ENCODE data around the gene RPS6KA1. TPM values are rescaled to one million over a fixed set of nuclear protein-coding genes. Genes with fewer than 3 reads are reported as not detected.

The RPS6KA1 gene
- total and polyA plus RNA-seq, 10 of the 15 experiments (the other 5 are each of a cell fraction or from before 2014, with no cell fraction given) = 5.0 to 136 (median 91.5) TPM

- TF ChIP-seq ZBTB40 (IDR thresholded peaks at IDR 0.05; ENCODE audit: borderline replicate concordance) (peak; percentile 9; the same call in 1 of the 2 replicates), E4F1 (IDR thresholded peaks at IDR 0.05; ENCODE audit: borderline replicate concordance, partially characterized antibody) (no peak), RAD51 (IDR thresholded peaks at IDR 0.05) (no peak), IKZF2 (IDR thresholded peaks at IDR 0.05) (peak; percentile 83), KAT2A (conservative IDR thresholded peaks at IDR 0.05; ENCODE audit: control insufficient read depth, low read depth, low read length) (no peak), BCL11A (IDR thresholded peaks at IDR 0.05; ENCODE audit: low read depth, low read length) (0 out of 2 replicates have a peak, but pooled peaks have one; percentile 41), MYC (IDR thresholded peaks at IDR 0.05; ENCODE audit: insufficient read depth, insufficient read length, insufficient replicate concordance, low read length, severe bottlenecking) (no peak), ZBTB4 (CRISPR knock-in tag; IDR thresholded peaks at IDR 0.05) (no peak), IKZF1 (conservative IDR thresholded peaks at IDR 0.05) (peak; percentile 93), CUX1 (IDR thresholded peaks at IDR 0.05; ENCODE audit: insufficient replicate concordance, low read depth, low read length) (no peak), DPF2 (IDR thresholded peaks at IDR 0.05) (peak; percentile 92), CBX3 (IDR thresholded peaks at IDR 0.05; ENCODE audit: borderline replicate concordance, low read depth) (no peak), ZNF24 (IDR thresholded peaks at IDR 0.05) (no peak)
Observed at GRCh38 chr1:26541816-26542711, 12.5 kb downstream of the RPS6KA1 start (continued).
